T-helper 17 cell (primary cell): ENCODE data around the gene SRRM4. TPM values are rescaled to one million over a fixed set of nuclear protein-coding genes. Genes with fewer than 3 reads are reported as not detected.
"Not testable (repeated sequence)": the region's sequence is repeated elsewhere in the genome, so short reads cannot be mapped to it uniquely, and the experiment has no call there.

Source experiments
- ATAC-seq: fragments of 150-1000 bp; cut with Tn5 transposase; 2 replicates; pipeline ENCODE4 v1.10.0; 2021; ENCODE audit warnings: mild to moderate bottlenecking, moderate library complexity
- DNase-seq, 3 donors: peaks; one replicate each; pipeline versions ENCODE4 v3.0.0 to v3.0.0-alpha.2; 2020 to 2021
- H3K9me3 ChIP-seq: one replicate; pipeline ENCODE4 v1.7.0; 2013; ENCODE audit warnings: low read length, mild to moderate bottlenecking; ENCODE audit not compliant: control insufficient read depth, poor library complexity, severe bottlenecking
- H3K27ac Mint-ChIP-seq: one replicate; pipeline ENCODE4 v1.8.0; 2022; ENCODE audit warnings: mild to moderate bottlenecking, moderate library complexity, mixed read lengths
- H3K27me3 Mint-ChIP-seq: one replicate; pipeline ENCODE4 v1.8.0; 2022; ENCODE audit warnings: mixed read lengths
- H3K36me3 Mint-ChIP-seq: one replicate; pipeline ENCODE4 v1.8.0; 2022; ENCODE audit warnings: low read depth, mixed read lengths
- H3K4me1 Mint-ChIP-seq: one replicate; pipeline ENCODE4 v1.8.0; 2022; ENCODE audit warnings: mild to moderate bottlenecking, mixed read lengths
- H3K4me3 Mint-ChIP-seq: one replicate; pipeline ENCODE4 v1.8.0; 2022; ENCODE audit warnings: mild to moderate bottlenecking, moderate library complexity, mixed read lengths
- total RNA-seq, 4 donors: library from RNA in 2 of 4; stranded (reverse) in 2 of 4; gene quantifications; one replicate each; pipeline ENCODE4 v1.2.3 and lab custom pipeline; 2022 to 2026

SRRM4 gene
- total RNA-seq, 2 donors from 2014 or later = not detected

DNA sequence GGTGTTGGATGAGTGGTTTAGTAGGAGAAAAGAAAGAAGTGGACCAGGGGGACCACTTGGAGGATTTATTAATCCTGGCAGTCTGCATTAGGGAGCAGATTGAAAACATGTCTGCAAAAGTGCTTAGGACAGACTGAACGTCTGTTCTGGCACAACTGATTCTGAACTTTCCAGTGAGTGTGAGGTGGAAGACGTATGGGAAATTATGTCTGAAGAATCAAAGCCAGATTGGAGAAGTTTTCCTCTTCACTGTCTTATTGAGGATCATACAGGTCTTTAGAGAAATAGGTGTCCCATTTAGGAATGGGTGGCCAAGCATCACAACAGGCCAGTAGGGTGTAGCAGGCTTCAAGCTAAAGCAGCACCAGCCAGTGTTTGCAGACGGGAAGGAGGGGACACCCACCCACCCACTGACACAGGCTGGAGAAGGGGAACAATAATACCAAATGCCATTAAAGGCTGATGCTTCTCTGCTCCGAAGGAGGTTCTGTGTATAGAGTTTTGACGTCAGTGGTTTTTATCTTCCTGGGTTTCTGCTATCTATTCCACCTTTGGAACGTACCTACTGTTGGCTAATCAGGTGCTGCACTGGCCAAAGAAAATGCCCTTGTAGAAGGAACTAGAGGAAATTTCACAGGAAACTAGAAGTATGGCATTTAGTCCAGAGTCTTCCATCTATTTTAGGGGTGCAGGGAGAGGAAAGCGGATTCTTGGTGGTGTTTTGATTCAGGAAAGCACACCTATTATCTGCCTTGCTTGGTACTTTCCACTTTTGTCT, 1.8 kb downstream of the SRRM4 start:
- ATAC-seq (no peak), DNase-seq (no peak)
- Mint-ChIP-seq H3K4me3 (no peak overlapping the region), H3K27ac (no peak overlapping the region), H3K36me3 (no peaks in the 10 kb centered on the region), H3K4me1 (no peaks in the 10 kb centered on the region), H3K27me3 (peaks cover 21% of the 10 kb centered on the region)
- H3K9me3 ChIP-seq = no peaks in the 10 kb centered on the region

DNA sequence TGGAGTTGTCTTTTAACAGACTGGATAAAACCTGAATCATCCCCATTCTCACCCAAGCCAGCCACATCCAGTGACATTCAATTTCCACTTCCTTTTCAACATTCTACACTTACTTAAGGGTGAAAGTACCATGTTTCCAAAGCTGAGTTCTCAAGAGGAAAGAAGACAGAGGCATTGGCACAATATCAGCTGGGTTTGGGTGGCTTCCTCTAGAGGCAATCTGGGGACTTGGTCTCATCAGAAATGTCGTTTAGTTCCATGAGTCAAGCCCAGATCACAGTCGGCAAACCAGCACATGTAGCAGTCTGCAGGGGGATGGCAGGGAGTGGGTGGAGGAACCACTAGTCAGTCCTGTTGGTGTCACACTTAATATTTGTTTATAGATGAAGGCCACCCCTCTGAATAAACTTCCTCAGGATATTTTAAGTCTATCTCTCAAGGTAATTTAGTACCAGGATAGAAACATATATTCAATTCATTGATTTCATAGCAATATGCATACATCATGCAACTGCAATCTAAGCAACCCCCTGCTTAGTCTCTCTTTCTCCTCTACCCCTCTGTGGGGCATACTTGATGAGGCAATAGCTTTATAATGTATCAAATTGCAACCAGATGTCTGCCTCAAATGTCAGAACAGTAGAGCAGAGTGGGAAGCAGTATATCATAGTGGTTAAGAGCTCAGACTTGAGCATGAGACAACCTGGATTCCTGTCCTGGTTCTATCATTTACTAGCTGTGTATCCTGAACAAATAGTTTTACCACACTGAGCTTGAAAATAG, 3.0 kb downstream of the SRRM4 start:
- H3K9me3 ChIP-seq = no peaks in the 10 kb centered on the region
- DNase-seq (no peak), ATAC-seq (no peak)
- Mint-ChIP-seq H3K27ac (no peak overlapping the region), H3K36me3 (no peaks in the 10 kb centered on the region), H3K4me3 (no peak overlapping the region), H3K4me1 (no peaks in the 10 kb centered on the region), H3K27me3 (peaks cover 21% of the 10 kb centered on the region)

DNA sequence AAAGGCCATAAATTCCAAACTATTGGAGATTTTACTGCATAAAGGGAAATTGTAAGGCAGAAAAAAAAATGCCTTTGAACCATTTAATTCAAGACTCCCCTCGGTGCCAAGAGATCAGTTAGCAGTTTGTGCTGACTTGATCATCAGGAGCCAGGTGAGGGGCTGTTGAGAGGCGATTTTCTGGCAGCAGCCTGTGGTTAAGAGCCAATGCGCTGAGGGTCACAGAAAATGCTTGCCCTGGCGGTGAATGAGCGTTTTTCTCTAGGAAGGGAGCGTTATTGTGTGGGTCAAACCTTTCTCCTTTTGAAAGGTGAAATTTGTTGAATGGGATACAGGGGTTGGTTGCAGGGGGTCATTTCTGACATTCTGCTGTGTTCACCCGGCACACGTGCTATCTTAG, 4.7 kb downstream of the SRRM4 start:
- Mint-ChIP-seq H3K4me1 (no peaks in the 10 kb centered on the region), H3K27me3 (peaks cover 16% of the 10 kb centered on the region), H3K27ac (no peak overlapping the region), H3K36me3 (no peaks in the 10 kb centered on the region), H3K4me3 (no peak overlapping the region)
- DNase-seq = no peak
- no peaks in the 10 kb centered on the region for H3K9me3 ChIP-seq
- no peak for ATAC-seq

DNA sequence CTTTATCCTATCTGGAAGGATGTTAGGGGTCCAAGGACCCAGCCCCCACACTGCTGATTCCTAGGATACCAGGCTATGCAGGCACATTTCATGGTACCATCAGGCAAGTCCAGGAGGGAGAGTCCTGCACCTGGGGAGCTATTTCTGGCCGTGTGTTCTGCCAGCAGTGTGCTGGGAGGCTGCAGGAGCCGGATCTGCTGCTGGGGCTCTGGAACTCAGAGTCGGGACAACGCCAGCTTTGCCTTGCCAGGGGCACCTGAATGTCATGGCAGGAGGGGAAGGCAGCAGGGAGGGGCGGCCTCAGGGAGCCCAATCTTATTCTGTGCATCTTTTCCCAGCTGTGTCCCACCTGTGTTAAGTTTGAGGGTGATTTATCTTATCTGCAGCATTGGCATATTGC, 17.8 kb downstream of the SRRM4 start:
- Mint-ChIP-seq H3K4me1 (no peaks in the 10 kb centered on the region), H3K4me3 (no peak overlapping the region), H3K27ac (no peak overlapping the region), H3K27me3 (no peaks in the 10 kb centered on the region), H3K36me3 (no peaks in the 10 kb centered on the region)
- ATAC-seq (no peak), DNase-seq (no peak)
- H3K9me3 ChIP-seq = no peaks in the 10 kb centered on the region

DNA sequence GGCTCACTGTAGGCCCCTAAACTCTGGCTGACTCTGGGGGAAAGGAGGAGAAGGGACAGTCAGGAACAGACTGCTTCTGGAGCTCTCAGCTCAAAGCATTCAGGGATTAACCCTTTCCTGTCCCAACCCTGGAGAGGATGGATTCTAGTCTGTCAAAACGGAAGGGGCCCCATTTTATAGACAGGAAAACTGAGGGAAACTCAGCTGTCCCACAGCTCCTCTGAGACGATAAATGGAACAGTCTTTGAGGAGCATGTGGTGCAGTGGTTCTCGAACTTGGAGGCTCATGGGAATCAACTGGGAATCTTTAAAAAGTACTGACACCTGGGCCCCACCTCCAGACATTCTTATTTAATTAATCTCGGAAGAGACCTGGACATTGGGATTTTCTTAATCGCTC, 23.7 kb downstream of the SRRM4 start:
- H3K27me3 Mint-ChIP-seq = peaks cover 15% of the 10 kb centered on the region
- DNase-seq (no peak), ATAC-seq (no peak)
- H3K27ac Mint-ChIP-seq = no peak overlapping the region
- H3K4me3 Mint-ChIP-seq = no peak overlapping the region
- no peaks in the 10 kb centered on the region for H3K36me3 Mint-ChIP-seq
- no peaks in the 10 kb centered on the region for H3K4me1 Mint-ChIP-seq
- H3K9me3 ChIP-seq = no peaks in the 10 kb centered on the region

DNA sequence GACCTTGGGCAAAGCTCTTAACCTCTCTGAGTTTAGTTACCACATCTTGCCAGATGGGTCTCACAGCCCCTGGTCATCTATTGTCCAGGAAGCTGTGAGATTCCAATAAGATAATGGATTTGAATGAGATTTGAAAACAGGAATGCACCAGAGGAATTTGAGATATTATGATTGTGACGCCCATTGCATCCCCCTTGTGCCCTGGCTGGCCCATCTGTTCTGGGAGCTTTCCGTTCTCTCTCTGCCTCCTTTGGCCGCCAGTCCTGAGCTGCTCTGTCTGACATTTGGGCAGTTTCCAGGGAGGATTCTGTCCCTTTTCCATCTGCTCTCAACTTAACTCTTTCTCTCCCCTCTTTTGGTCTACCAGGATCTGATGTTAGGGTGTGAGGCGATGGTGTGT, 24.6 kb downstream of the SRRM4 start:
- Mint-ChIP-seq H3K27me3 (peaks cover 15% of the 10 kb centered on the region), H3K4me3 (no peak overlapping the region), H3K4me1 (no peaks in the 10 kb centered on the region), H3K27ac (no peak overlapping the region), H3K36me3 (no peaks in the 10 kb centered on the region)
- DNase-seq (no peak), ATAC-seq (no peak)
- H3K9me3 ChIP-seq = no peaks in the 10 kb centered on the region

DNA sequence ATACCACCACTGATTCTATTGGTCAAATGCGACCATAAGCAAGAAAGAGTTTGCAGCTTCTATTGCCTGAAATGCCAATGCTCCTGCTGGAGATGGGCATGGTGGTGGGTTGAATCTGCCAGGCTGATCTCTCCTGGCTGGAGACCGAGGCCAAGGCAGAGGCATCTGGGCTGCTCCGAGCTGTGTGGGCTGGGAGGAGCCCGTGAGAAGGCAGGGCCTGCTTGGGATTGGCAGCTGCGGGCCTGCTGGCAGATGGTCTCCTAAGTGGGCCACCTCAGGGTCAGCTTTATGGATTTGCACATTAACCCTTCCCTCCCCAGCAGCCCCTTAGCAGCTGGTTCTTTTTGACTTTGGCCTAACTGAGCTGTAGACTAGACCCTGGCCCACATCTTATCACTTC, 25.4 kb downstream of the SRRM4 start:
- ATAC-seq = no peak
- no peak overlapping the region for H3K27ac Mint-ChIP-seq
- no peaks in the 10 kb centered on the region for H3K4me1 Mint-ChIP-seq
- H3K9me3 ChIP-seq = no peaks in the 10 kb centered on the region
- no peak overlapping the region for H3K4me3 Mint-ChIP-seq
- H3K27me3 Mint-ChIP-seq = peaks cover 15% of the 10 kb centered on the region
- H3K36me3 Mint-ChIP-seq = no peaks in the 10 kb centered on the region
- DNase-seq = no peak

DNA sequence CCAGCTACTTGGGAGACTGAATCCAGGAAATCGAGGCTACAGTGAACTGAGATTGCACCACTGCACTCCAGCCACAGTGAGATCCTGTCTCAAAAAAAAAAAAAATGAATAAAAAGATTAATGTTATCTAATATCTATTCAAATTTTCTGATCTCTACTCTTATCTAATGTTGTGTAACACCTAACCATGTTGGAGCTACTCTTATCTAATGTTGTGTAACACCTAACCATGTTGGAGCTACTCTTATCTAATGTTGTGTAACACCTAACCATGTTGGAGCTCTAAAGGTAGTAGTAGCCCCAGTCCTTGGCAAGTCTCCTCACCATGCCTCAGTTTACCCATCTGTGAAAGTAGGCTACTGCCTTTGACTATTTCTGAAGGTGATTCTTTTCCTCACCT, 26.9 kb downstream of the SRRM4 start:
- H3K27me3 Mint-ChIP-seq = peaks cover 15% of the 10 kb centered on the region
- not testable (repeated sequence) for H3K9me3 ChIP-seq, H3K4me1 Mint-ChIP-seq, H3K36me3 Mint-ChIP-seq, ATAC-seq, H3K27ac Mint-ChIP-seq, DNase-seq, H3K4me3 Mint-ChIP-seq

DNA sequence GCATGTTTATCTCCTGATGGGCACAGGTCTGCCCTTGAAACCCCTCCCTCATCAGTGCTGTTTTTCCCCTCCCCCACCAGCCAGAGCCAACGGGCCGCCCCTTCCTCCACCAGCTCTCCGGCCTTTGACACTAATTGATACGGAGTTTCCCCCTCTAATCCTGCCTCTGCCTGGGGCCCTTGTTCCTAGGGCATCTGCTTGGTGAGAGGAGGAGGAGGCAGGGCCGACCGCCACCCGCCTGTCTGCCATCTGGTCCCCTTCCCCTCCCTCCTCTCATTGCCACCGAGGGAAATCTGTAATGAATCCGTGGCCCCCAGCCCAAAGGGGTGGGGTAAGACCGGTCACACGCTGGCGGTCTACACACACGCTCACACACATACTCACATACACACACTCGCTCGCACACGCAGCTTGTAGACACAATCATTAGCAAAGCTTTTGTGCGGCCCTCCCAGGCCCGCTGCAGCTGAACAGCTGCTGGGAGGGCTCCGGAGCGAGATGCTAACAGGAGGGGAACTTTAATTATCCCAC, 27.4 kb downstream of the SRRM4 start:
- Mint-ChIP-seq H3K36me3 (no peaks in the 10 kb centered on the region), H3K27ac (no peak overlapping the region), H3K4me1 (no peaks in the 10 kb centered on the region), H3K4me3 (no peak overlapping the region), H3K27me3 (peaks cover 15% of the 10 kb centered on the region)
- ATAC-seq = no peak
- H3K9me3 ChIP-seq = no peaks in the 10 kb centered on the region
- DNase-seq = no peak

DNA sequence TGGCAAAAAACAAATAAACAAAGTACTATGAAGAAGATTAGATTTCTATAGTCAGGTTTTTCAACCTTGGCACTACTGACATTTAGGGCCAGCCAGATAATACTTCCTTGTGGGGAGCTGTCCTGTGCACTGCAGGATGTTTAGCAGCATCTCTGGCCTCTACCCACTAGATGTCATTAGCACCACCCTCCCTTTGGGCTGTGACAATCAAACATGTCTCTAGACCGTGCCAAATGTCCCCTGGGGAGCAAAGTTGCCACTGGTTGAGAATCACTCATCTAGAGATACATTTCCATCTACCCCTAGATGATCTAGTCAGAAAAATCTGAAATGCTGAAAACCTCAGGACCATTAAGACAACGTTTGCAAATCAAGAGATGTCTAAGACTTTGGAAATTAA, 29.9 kb downstream of the SRRM4 start:
- no peaks in the 10 kb centered on the region for H3K36me3 Mint-ChIP-seq
- DNase-seq (no peak), ATAC-seq (no peak)
- no peaks in the 10 kb centered on the region for H3K4me1 Mint-ChIP-seq
- H3K27me3 Mint-ChIP-seq = peaks cover 10% of the 10 kb centered on the region
- H3K27ac Mint-ChIP-seq = no peak overlapping the region
- H3K4me3 Mint-ChIP-seq = no peak overlapping the region
- no peaks in the 10 kb centered on the region for H3K9me3 ChIP-seq

DNA sequence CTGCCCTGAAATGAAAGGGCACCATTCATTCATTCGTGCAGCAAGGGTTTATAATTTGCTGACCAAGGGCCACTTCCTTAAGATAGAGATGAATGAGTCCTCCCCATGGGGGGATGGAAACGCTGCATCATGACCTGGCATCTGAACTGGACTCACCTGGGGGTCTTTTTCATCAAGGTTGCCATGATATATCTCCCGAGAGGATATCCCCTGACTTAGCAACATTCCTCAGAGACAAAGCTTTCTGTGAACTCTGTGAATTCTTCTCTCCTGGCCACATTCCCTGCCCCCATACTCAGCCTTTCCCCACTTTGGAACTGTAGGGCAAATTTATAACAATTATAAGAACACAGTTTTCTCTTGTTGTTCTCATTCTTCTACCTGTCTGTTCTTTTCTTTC, 30.8 kb downstream of the SRRM4 start:
- no peaks in the 10 kb centered on the region for H3K9me3 ChIP-seq
- Mint-ChIP-seq H3K4me3 (no peak overlapping the region), H3K4me1 (no peaks in the 10 kb centered on the region), H3K27ac (no peak overlapping the region), H3K36me3 (no peaks in the 10 kb centered on the region), H3K27me3 (peaks cover 8% of the 10 kb centered on the region)
- ATAC-seq = no peak
- no peak for DNase-seq

DNA sequence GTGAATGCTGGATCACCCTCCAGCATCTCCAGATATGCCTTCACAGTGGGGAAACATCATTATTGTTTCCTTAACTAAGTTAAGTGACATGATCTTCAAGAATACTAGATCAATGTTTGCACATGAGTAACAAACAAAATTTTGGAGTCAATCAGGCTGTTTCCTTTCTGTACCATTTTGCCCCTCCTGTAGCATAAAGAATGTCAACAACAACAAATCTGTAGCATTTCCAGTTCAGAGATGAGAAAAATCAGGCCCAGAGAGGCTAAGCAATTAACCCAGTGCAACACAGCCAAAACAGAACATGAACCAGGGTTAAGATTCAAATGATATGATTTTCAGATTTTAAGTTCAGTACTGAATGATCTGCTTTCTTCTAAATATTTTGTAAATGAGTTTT, 31.7 kb downstream of the SRRM4 start:
- peaks cover 8% of the 10 kb centered on the region for H3K27me3 Mint-ChIP-seq
- no peaks in the 10 kb centered on the region for H3K36me3 Mint-ChIP-seq
- H3K4me1 Mint-ChIP-seq = no peaks in the 10 kb centered on the region
- no peak overlapping the region for H3K4me3 Mint-ChIP-seq
- H3K27ac Mint-ChIP-seq = no peak overlapping the region
- no peak for DNase-seq
- H3K9me3 ChIP-seq = no peaks in the 10 kb centered on the region
- ATAC-seq = no peak

DNA sequence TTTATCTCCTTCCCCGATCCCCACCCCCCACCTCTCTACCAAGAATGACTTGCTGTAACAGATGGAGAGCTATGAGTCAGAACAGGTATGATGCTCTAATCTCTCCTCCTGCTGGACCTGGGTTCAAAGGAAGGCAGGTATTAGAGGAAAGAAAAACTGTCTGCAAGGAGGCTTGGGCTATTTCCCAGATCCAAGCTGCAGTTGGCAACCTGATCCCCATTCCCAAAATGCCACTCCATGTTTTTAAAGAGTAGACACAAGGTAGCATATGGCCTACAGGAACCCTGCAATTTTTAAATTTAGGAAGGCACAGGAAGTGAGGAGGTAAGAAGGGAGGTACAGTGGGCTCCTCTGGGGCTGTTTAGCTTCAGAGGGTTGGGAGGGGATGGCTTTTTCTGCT, 33.0 kb downstream of the SRRM4 start:
- H3K27me3 Mint-ChIP-seq = no peaks in the 10 kb centered on the region
- H3K36me3 Mint-ChIP-seq = no peaks in the 10 kb centered on the region
- no peaks in the 10 kb centered on the region for H3K9me3 ChIP-seq
- ATAC-seq (no peak), DNase-seq (no peak)
- no peaks in the 10 kb centered on the region for H3K4me1 Mint-ChIP-seq
- H3K27ac Mint-ChIP-seq = no peak overlapping the region
- H3K4me3 Mint-ChIP-seq = no peak overlapping the region

DNA sequence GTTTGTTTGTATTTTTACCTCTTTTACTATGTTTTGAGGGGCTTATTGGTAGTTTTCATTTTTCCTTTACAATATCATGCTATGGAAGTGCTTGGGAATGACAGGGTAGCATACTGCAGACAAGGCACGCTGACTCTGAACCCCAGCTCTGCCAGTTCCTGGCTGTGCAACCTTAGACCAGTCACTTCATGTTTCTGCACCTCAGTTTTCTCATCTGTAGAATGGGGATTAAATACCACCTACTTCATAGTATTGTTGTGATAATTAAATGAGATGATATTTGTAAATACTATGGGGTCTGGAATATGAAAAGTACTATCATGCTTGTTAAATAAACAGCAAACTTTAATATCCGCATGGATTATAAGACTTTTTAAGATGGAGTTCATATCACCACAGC, 35.4 kb downstream of the SRRM4 start:
- Mint-ChIP-seq H3K36me3 (no peaks in the 10 kb centered on the region), H3K27me3 (peaks cover 4% of the 10 kb centered on the region), H3K4me1 (no peaks in the 10 kb centered on the region), H3K4me3 (no peak overlapping the region), H3K27ac (no peak overlapping the region)
- H3K9me3 ChIP-seq = no peaks in the 10 kb centered on the region
- no peak for ATAC-seq
- no peak for DNase-seq
